GM18517 (cell line): ENCODE results near the gene CUTA.

Experiments used
- ATAC-seq: cut with Tn5 transposase; IDR thresholded peaks from one replicate; pipeline ENCODE4 v1.9.1; 2021; ENCODE audit warnings: mild to moderate bottlenecking, moderate library complexity; ENCODE audit not compliant: unreplicated experiment

The CUTA gene

GRCh38 chr6:33439956-33440648 lies 22.2 kb upstream of the CUTA start:
- no peak for ATAC-seq

- ATAC-seq, result no peak
Observed at GRCh38 chr6:33438978-33439594, 21.2 kb upstream of the CUTA start.

- no peak for ATAC-seq
Observed at GRCh38 chr6:33437666-33438065, 19.8 kb upstream of the CUTA start.

GRCh38 chr6:33434961-33435360 lies 17.1 kb upstream of the CUTA start:
- ATAC-seq, result no peak

GRCh38 chr6:33433544-33434191 lies 15.8 kb upstream of the CUTA start:
- ATAC-seq, result no peak

GRCh38 chr6:33433001-33433543 lies 15.2 kb upstream of the CUTA start:
- no peak for ATAC-seq

- no peak for ATAC-seq
Observed at GRCh38 chr6:33432546-33432945, 14.6 kb upstream of the CUTA start.

DNA sequence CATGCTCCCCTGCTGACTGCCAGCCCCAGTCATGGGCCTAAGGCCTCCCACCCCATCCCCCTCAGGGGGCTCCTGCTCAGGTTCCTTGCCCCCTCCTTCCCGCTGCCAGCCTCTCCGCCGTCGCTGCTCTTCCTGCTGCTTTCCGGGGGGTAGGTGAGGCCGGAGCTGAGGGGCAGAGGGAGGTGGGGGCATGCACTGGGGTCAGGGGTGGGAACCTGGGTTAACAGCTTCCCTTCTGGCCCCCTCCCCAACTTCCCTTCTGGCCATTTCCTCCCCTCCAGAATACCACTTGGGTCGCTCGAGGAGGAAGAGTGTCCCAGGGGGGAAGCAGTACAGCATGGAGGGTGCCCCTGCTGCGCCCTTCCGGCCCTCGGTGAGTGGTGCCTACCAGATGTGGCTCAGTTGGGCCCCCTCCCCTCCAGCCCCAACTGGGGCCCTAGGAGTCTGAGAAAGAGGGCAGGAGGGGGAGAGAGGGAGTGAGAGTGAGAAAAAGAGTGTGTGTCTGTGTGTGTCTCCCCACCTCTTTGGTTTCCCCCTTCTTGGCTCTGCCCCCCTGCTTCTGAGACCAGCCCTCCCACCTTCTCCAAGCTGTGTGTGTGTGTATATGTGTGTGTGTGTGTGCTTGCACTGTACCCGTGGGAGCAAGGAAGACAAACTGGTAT lies 14.1 kb upstream of the CUTA start:
- no peak for ATAC-seq

- ATAC-seq, result no peak
Observed at GRCh38 chr6:33430991-33431879, 13.3 kb upstream of the CUTA start.

DNA sequence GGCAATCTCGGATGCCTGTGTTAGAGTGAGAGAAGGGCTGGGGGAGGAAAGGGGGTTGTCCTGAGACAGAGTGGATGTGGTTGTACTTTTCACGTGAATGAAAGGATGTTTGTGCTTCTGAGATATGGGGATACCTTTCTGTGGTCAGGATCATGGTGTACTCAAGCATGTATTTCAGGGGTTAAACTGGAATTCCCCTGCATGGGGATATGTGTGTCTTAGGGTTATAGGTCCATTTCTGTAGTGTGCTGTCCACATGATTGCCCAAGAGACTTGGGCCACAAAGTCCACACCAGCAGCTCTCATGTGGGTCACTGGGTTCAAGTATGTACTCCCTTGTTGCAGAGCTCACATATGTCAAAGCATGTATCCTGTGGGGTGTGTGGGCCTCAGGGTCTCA lies 12.4 kb upstream of the CUTA start:
- ATAC-seq, result no peak

DNA sequence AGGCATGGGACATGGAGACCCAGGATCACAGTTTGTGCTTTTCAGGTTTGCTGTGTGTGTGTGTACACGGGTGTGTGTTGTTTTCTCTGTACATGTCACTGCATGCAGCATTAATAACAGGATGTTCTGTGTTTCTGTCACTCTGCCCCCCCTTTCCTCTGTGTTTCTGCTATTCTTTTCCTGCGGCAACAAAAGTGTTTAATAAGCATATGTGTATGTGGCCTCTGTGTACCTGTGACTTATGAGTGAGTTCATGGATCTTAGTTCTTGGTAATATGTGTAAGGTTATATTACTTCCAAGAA lies 11.8 kb upstream of the CUTA start:
- ATAC-seq, result no peak

DNA sequence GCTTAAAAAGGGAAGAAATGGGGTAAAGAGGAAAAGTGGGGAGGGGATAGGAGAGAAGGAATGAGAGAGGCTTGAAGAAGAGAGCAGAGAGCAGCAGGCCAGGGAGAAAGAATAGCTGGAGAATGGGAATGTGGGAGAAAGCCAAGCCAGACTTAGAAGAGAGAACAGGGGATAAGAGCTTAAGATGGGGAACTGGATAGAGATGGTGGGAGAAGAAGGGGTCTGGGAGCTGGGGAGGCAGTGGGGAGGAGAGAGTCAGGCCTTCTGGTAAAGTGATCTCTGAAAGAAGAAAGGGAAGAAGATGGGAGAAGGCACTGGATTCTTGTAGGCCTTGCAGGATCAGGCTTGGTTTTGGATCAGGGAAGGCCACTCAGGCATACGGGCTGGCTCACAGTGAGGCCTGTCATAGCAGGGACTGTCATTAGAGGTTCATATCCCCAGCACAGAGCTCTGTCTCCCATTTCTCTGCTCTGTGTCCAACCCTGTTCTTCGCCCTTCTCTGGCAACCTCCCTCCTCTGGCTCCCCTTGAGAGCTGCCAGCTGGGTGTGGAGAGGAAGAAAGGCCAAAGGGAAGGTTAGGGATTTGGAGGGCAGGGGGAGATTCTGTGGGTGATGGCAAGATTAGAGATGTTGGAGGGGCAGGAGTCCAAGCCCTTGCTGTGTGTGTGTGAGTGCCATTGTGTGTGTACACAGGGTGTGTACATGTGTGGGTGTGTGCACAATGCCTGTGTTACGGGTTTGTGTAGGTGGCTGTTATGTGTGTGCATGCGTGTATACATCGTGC lies 11.3 kb upstream of the CUTA start:
- ATAC-seq, result no peak

- no peak for ATAC-seq
Observed at GRCh38 chr6:33428224-33428965, 10.5 kb upstream of the CUTA start.

GRCh38 chr6:33427585-33428223 lies 9.8 kb upstream of the CUTA start:
- no peak for ATAC-seq

DNA sequence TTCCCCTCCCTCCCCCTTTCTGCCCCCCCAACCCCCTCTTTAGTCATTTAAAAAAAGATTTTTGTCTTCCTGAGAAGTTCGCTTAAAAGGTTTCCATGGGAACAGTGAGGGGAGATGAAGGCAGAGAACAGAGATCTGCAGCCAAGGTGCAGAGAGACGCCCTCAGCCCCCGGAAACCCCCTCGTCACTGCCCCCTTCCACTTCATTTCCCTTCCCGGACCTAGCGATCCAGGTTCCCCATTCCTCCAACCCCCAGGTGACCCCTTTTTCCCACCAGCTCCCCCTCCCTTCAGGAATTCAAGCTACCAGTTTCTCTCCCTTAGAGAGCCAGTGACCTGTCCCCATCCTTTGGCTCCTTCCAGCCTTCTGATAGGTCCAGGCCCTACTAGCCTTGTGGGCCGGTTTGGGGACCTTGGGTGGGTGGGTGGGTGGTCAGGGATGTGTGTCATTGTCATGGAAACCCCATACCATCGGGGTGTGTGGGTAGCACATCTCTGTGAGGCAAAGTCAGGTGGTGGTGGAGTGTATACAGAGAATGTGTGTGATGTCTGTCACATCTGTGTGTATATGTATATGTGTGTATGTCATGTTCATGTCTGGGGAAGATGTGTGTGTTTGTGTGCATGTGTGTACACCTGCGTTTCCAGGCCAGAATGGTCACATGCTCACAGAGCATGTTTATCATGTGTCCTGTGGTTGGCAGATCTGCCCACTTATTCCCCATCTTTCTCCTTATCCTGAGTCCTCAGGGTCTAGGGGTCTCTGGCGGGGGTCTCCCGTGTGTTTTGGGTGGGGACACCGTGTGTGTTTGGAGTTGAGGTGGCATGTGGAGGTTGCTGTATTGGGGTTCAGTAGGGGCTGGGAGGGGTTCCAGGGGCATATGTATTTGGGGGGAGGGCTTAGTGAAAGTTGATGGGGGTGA lies 8.9 kb upstream of the CUTA start:
- no peak for ATAC-seq

- ATAC-seq, result no peak
Observed at GRCh38 chr6:33425668-33426577, 8.0 kb upstream of the CUTA start.
